Astrocyte of the cerebellum (primary cell): ENCODE results near the gene LEF1.

Source experiments
- DNase-seq: peaks from one replicate; pipeline ENCODE4 v3.0.0-alpha.2; 2011; ENCODE audit warnings: low read depth
- H3K4me3 ChIP-seq: 2 replicates; pipeline ENCODE4 v1.5.1; 2011; ENCODE audit warnings: mild to moderate bottlenecking, low read depth, low read length, moderate library complexity
- CTCF ChIP-seq: IDR thresholded peaks from 2 replicates; pipeline ENCODE4 v1.5.1; 2012; ENCODE audit warnings: low read length, low read depth, moderate library complexity, mild to moderate bottlenecking; ENCODE audit errors: missing control alignments
- in situ Hi-C: cut with HindIII; loops from 2 replicates; pipeline ENCODE4 v1.10.0; 2017; ENCODE audit warnings: low sequenced_read_pairs

The LEF1 gene

GRCh38 chr4:108141213-108141950 is 27.4 kb downstream of the LEF1 start:
- in situ Hi-C loops, result no loop called here
- TF ChIP-seq CTCF, result no peak
- no peak overlapping the region for H3K4me3 ChIP-seq
- DNase-seq, result no peak

GRCh38 chr4:108140328-108140727 is 28.4 kb downstream of the LEF1 start:
- H3K4me3 ChIP-seq, result no peak overlapping the region
- no peak for TF ChIP-seq CTCF
- in situ Hi-C loops, result no loop called here
- no peak for DNase-seq

- TF ChIP-seq CTCF, result no peak
- no peak overlapping the region for H3K4me3 ChIP-seq
- DNase-seq, result no peak
- in situ Hi-C loops, result no loop called here
These were observed 29.6 kb downstream of the LEF1 start for GRCh38 chr4:108139089-108139488.

GRCh38 chr4:108135549-108136209 is 33.1 kb downstream of the LEF1 start:
- in situ Hi-C loops, result no loop called here
- TF ChIP-seq CTCF, result no peak
- DNase-seq, result no peak
- no peak overlapping the region for H3K4me3 ChIP-seq

GRCh38 chr4:108130955-108131354 is 37.8 kb downstream of the LEF1 start:
- in situ Hi-C loops, result no loop called here

GRCh38 chr4:108129196-108129595 is 39.5 kb downstream of the LEF1 start:
- in situ Hi-C loops, result no loop called here
- H3K4me3 ChIP-seq, result no peak overlapping the region
- no peak for DNase-seq
- no peak for TF ChIP-seq CTCF

More at GRCh38 chr4:108130955-108131354, 37.8 kb downstream of the LEF1 start:
- H3K4me3 ChIP-seq, result no peak overlapping the region
- TF ChIP-seq CTCF, result peak; percentile 6
- DNase-seq, result no peak
